Measurements from ENCODE around the gene MYO18B. TPM values are rescaled to one million over a fixed set of nuclear protein-coding genes. Genes with fewer than 3 reads are reported as not detected.

MYO18B gene
- total and polyA plus RNA-seq, 2 donors (not counting 3 experiments of a cell fraction or from before 2014, with no cell fraction given) = 0.01 TPM; not detected in 1

DNA sequence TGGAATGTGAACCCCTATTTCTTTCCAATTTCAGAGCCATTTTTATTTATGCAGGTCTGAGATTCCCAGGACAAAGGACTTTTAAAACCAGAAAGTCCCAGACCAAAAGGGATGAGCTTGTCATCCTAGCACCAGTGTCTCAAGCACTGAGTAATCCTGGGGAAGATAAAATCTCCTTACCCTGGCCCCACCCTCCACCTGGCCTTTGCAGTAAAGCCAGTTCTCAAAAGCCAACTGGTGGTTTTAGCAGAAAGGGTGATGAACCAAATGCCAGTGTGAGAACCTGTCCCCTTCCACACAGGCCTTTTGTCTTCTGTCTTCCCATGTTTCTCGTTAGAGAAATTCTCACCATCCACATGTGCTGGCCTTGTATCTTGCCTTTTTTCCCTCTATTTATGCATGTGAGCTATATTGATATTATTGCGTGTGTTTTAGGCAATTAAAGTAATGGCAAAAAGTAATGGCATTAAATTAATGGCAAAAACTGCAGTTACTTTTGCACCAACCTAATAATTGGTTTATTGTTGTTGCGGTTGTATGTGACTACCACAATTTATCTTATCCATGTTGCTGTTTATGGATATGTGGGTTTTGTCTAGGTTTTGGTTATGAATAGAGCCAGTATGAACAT is 191.3 kb downstream of the MYO18B start:
- no peak for FAIRE-seq
- Histone ChIP-seq H3K36me3 (ENCODE audit: control insufficient read depth in 2 of 2, extremely low read depth in 1 of 2, insufficient read depth in 2 of 2, low read length in 2 of 2) (no peaks in the 10 kb centered on the region), H3K27me3 (ENCODE audit: control insufficient read depth in 2 of 2, insufficient read depth in 2 of 2, low read length in 2 of 2) (no peaks in the 10 kb centered on the region), H3K4me1 (ENCODE audit: control insufficient read depth, extremely low read depth, insufficient read depth, low read length) (no peaks in the 10 kb centered on the region), H3K79me2 (ENCODE audit: control insufficient read depth, insufficient read depth, low read length) (no peaks in the 10 kb centered on the region), H3K9ac (replicated peaks; ENCODE audit: extremely low read depth, insufficient read depth, low read length) (no peak overlapping the region), H3K4me2 (ENCODE audit: insufficient read depth, low read length) (no peak overlapping the region), H3K27ac (ENCODE audit: insufficient read depth, low read depth, low read length) (no peak overlapping the region), H2AFZ (ENCODE audit: low read depth, low read length) (no peak overlapping the region), H3K9me3 (replicated peaks; ENCODE audit: control insufficient read depth, insufficient read depth, low read length) (no peaks in the 10 kb centered on the region), H3K9me1 (replicated peaks; ENCODE audit: control insufficient read depth, extremely low read depth, insufficient read depth, low read length) (no peaks in the 10 kb centered on the region), H3K4me3 (replicated peaks in 1 of 3; ENCODE audit: insufficient read depth in 1 of 3, low read depth in 1 of 3, low read length in 3 of 3) (no peak overlapping the region), H4K20me1 (replicated peaks; ENCODE audit: control insufficient read depth, extremely low read depth, insufficient read depth, low read length) (no peaks in the 10 kb centered on the region)
- no peak for TF ChIP-seq JUN (IDR thresholded peaks at IDR 0.05; ENCODE audit: borderline replicate concordance, insufficient read depth, insufficient read length, low read depth)
- TF ChIP-seq, protein P1, sequence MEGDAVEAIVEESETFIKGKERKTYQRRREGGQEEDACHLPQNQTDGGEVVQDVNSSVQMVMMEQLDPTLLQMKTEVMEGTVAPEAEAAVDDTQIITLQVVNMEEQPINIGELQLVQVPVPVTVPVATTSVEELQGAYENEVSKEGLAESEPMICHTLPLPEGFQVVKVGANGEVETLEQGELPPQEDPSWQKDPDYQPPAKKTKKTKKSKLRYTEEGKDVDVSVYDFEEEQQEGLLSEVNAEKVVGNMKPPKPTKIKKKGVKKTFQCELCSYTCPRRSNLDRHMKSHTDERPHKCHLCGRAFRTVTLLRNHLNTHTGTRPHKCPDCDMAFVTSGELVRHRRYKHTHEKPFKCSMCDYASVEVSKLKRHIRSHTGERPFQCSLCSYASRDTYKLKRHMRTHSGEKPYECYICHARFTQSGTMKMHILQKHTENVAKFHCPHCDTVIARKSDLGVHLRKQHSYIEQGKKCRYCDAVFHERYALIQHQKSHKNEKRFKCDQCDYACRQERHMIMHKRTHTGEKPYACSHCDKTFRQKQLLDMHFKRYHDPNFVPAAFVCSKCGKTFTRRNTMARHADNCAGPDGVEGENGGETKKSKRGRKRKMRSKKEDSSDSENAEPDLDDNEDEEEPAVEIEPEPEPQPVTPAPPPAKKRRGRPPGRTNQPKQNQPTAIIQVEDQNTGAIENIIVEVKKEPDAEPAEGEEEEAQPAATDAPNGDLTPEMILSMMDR (IDR thresholded peaks at IDR 0.05; ENCODE audit: extremely low read depth in 1 of 2, insufficient read depth in 1 of 2, low read depth in 1 of 2, low read length in 2 of 2) = no peak
- no peak for TF ChIP-seq MYC (IDR thresholded peaks at IDR 0.05; ENCODE audit: low read depth, low read length)
- TF ChIP-seq GATA2 (IDR thresholded peaks at IDR 0.05; ENCODE audit: insufficient read depth, insufficient read length, low read depth, low read length) = no peak
- no peak for TF ChIP-seq FOS (IDR thresholded peaks at IDR 0.05; ENCODE audit: borderline replicate concordance, insufficient read depth, low read length)
- no peak for TF ChIP-seq POLR2A (IDR thresholded peaks at IDR 0.05; ENCODE audit: low read depth, low read length)
- TF ChIP-seq, protein P2, sequence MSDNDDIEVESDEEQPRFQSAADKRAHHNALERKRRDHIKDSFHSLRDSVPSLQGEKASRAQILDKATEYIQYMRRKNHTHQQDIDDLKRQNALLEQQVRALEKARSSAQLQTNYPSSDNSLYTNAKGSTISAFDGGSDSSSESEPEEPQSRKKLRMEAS (IDR thresholded peaks at IDR 0.05; ENCODE audit: insufficient read depth, insufficient read length) = no peak
- TF ChIP-seq POLR2AphosphoS5 (IDR thresholded peaks at IDR 0.05; ENCODE audit: insufficient read depth, low read depth, low read length) = no peak
- no peak for TF ChIP-seq EZH2 (IDR thresholded peaks at IDR 0.05; ENCODE audit: borderline replicate concordance, low read depth, low read length, severe bottlenecking)
- intact Hi-C loops (cut with micrococcal nuclease) (no loop called here), dilution Hi-C loops (cut with MboI; ENCODE audit: extremely low pct_ligation_motif_present, low sequenced_read_pairs) (no loop called here)
- DNase-seq (ENCODE audit: low read depth, low spot score) = no peak
- ChIA-PET CTCF (no interaction called here), POLR2A (no interaction called here)
- no TSS peak for BruUV-seq (replicated peaks)

Measured in endothelial cell of umbilical vein (primary cell).